Endothelial cell of umbilical vein (primary cell): Measurements from ENCODE around the gene ZFYVE28.

ENCODE experiments used
- CTCF ChIP-seq, 2 donors: IDR thresholded peaks; 1 replicate in 1 of 2; 2 replicates in 1 of 2; pipeline ENCODE4 v1.5.1; 2011; ENCODE audit warnings: low read length in 2 of 2, mild to moderate bottlenecking in 2 of 2, moderate library complexity in 2 of 2, control low read depth in 1 of 2, inconsistent platforms in 1 of 2, low read depth in 1 of 2; ENCODE audit not compliant: insufficient read depth in 1 of 2; ENCODE audit errors: extremely low read depth in 1 of 2
- EZH2 ChIP-seq: IDR thresholded peaks from 2 replicates; pipeline ENCODE4 v1.6.1; 2012; ENCODE audit warnings: borderline replicate concordance, low read depth, mild to moderate bottlenecking, moderate library complexity, low read length, inconsistent platforms; ENCODE audit not compliant: severe bottlenecking
- MAX ChIP-seq: IDR thresholded peaks from 2 replicates; pipeline ENCODE4 v1.6.1; 2011; ENCODE audit not compliant: insufficient read depth, insufficient read length
- POLR2A ChIP-seq: IDR thresholded peaks from 2 replicates; pipeline ENCODE4 v1.6.1; 2012; ENCODE audit warnings: low read depth, mild to moderate bottlenecking, control low read depth, low read length
- POLR2AphosphoS5 ChIP-seq: IDR thresholded peaks from 2 replicates; pipeline ENCODE4 v1.6.1; 2012; ENCODE audit warnings: low read depth, mild to moderate bottlenecking, control low read depth, low read length, moderate library complexity; ENCODE audit not compliant: insufficient read depth

DNA sequence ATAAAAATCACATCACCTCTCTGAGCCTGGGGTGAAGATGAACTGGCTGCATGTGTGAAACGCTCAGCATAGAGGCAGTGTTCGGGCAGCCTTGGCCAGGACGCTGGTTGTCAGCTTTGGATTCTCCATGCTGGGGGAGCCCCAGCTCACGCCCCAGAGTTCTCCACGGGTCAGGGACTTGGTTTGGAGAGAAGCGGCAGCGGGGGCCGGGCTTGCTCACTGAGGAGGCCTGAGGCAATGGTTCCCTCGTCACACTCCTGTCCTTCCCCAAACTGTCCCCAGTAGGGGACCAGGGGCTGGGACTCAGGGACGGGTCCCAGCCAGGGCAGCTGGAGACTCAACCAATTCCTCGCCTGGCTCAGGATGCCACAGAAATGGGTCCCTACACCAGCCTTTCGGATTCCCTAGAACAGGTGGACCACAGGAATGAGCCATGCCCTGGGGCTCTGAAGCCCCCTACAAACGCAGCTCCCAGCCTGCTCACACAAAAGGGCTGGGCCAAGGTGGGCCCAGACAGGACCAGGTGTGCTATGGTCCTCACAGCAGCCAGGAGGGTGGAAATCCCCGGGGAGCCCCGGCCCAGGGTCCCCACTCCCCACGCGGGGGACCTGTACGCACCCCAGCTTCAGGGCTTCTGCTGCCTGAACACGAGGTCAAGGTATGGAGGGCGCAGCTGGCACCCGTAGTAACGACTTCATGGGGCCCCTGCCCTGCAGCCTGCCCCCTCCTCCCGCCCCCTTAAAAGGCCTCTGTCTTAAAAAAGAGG lies 157.9 kb downstream of the ZFYVE28 start:
- no peak for TF ChIP-seq CTCF (IDR thresholded peaks at IDR 0.05; ENCODE audit: extremely low read depth in 1 of 2, insufficient read depth in 1 of 2, low read depth in 1 of 2, low read length in 2 of 2)
- no peak for TF ChIP-seq POLR2A
- TF ChIP-seq MAX = no peak
- no peak for TF ChIP-seq POLR2AphosphoS5
- TF ChIP-seq EZH2 = no peak
